NCI-H2171 (cell line): ENCODE data around the gene MTRF1.
"Not testable (repeated sequence)": the region's sequence is repeated elsewhere in the genome, so short reads cannot be mapped to it uniquely, and the experiment has no call there.

Source experiments
- DNase-seq: peaks from one replicate; lab custom pipeline; 2025; lab: John Stamatoyannopoulos, UW

Gene MTRF1

DNA sequence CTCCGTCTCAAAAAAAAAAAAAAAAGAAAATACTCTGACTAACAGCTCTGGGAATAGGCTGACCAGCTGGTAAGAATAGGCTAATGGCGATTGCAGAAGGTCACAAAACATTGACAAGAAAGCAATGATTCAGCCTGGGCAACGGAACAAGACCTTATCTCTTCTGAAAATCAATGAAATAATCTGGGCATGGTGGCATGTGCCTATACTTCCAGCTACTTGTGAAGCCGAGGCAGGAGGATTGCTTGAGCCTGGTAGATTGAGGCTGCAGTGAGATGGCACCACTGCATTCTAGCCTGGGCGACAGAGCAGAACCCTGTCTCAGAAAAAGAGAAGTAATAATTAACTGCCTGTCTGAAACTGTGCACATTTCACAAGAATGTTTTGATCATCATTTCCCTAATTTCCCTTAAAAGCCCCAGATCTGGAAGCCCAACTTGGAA is 18.8 kb upstream of the MTRF1 start:
- DNase-seq = no peak

DNA sequence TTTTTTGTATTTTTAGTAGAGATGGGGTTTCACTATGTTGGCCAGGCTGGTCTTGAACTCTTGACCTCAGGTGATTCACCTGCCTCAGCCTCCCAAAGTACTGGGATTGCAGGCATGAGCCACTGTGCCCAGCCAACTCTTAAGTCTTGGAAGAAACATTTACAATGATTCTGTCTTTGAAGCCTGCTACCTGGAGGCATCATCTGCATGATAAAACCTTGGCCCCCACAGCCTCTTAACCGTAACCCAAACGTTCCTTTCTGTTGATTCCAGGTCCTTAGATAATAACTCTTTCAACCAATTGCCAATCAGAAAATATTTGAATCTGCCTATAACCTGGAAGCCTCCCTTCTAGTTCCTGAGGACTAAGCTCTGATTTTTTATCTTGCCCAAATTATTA is 15.8 kb upstream of the MTRF1 start:
- not testable (repeated sequence) for DNase-seq

- no peak for DNase-seq
These were observed 13.4 kb upstream of the MTRF1 start for GRCh38 chr13:41276824-41277223.

DNA sequence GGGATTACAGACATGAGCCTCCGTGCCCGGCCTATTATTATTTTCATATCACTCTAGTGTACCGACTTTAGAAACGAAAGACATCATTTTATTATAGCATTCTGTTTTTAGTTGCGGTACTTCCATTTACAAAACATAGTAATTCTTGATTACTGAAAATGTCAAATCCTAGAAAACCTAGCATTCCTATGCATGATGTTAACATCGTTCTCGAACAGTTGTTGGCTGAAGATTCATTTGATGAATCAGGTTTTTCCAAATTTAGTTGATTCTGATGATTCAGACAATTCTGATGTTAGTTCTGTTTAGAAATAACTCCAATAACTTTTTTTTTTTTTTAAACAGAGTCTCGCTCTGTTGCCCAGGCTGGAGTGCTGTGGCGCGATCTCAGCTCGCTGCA is 11.5 kb upstream of the MTRF1 start:
- DNase-seq = no peak

DNA sequence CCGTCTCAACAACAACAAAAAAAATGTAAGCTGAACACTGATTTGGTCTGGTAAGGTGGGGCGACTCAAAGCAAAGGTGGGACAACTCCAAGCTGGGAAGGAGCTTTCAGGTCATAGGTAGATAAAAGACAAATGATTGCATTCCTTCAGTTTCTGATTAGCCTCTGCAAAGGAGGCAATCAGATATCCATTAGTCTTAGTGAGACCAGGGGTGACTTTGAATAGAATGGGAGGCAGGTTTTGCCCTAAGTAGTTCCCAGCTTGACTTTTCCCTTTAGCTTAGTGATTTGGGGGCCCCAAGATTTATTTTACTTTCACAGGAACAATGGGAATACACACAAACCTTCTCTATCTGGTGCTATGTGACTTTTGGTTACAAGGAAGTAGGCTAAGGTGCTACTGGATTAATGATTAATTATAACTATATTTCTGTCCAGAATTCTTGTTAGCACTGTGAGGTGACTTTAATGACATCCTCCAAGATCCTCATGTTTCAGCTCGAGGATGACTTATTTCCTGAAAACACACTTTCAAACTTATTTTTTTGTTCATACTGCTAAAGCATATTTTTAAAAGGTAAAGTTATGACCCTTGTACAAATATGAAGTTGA is 10.6 kb upstream of the MTRF1 start:
- no peak for DNase-seq

DNA sequence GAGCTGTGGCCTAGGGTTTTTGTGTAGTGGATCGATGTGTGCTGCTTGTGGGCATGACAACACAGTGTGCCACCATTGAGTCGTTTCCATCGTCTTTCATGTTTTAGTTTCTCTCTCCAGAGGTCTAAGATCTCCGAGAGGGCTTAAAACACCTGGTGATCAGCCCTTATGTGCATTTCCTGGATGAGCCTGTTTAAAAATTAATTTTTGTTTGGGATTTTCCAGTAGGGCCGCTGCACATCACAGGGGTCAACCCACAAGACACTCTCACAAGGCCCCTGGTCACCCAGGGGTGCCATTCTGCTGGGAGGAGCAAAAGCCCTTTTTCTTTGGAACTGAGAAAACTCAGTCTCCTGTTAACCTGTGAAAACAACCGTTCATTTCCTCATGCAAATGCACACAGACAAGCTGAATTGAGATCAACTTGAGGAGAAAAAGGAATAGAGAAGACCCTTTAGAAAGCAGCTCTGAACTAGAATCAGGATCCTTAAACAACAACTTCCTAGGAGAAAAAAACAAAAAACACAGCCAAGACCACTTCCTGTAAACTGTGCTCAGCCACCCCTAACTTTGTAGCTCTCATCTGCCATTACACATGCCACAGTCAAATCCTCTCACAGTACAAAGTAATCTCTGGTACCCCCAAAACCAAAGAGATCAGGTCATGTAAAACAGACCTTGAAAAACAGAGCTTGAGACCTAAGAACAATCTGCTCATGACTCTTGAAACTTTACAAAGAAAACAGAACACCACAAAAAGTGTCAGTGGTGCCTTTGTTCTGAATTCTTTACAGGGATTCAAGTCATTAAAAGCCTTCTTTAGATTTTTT is 8.3 kb upstream of the MTRF1 start:
- DNase-seq = no peak

- DNase-seq = no peak
These were observed 5.4 kb upstream of the MTRF1 start for GRCh38 chr13:41268764-41269163.

- no peak for DNase-seq
These were observed 3.7 kb upstream of the MTRF1 start for GRCh38 chr13:41267106-41267505.

DNA sequence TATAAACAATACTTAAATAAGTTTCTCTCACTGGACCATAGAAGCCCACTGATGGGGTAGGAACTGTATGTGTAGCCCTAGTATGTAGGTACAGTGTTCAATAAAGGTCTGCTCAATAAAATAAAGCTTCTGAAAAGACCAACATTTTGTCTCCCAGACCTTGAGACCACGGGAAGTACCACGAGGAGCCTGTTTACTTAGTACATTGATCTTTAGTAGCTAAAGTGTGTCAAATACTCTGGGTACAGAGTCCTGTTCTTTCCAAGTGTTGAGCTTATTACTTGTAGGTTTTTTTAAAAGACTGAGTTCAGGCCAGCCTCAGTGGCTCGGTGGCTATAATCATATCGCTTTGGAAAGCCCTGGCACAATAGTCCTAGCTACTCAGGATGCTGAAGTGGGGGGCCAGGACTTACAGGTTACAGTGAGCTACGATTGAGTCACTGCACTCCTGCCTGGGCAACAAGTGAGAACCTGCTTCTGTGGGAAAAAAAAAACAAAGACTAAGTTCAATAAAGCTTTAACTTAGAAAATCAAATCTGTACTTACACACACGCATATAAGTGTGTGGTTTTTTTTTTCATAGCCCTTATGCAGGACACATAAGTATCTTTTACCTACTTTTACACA is 3.4 kb downstream of the MTRF1 start:
- no peak for DNase-seq

GRCh38 chr13:41257535-41257934 is 5.8 kb downstream of the MTRF1 start:
- no peak for DNase-seq

- no peak for DNase-seq
These were observed 8.5 kb downstream of the MTRF1 start for GRCh38 chr13:41254902-41255301.

DNA sequence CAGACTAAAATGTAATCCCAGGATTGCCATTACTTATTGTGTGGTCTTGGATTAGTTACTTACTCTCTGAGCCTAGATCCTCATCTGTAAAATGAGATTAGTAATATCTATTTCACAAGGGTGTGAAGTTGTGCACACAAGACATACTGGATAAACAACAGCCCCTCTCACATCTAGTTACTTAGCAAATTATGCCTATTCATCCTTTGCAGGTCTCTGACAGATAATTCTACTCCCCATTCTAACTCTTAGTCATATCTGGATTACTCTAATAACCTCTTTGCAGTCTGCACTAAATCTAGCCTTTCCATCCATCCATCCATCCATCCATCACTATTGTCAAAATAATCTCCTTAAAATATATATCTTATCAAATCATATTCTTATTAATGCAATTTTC is 12.4 kb downstream of the MTRF1 start:
- DNase-seq = no peak

GRCh38 chr13:41246969-41247680 is 16.3 kb downstream of the MTRF1 start:
- no peak for DNase-seq

- no peak for DNase-seq
These were observed 18.8 kb downstream of the MTRF1 start for GRCh38 chr13:41244556-41244955.

GRCh38 chr13:41241626-41242025 is 21.8 kb downstream of the MTRF1 start:
- no peak for DNase-seq

- DNase-seq = no peak
These were observed 27.0 kb downstream of the MTRF1 start for GRCh38 chr13:41236369-41236768.

DNA sequence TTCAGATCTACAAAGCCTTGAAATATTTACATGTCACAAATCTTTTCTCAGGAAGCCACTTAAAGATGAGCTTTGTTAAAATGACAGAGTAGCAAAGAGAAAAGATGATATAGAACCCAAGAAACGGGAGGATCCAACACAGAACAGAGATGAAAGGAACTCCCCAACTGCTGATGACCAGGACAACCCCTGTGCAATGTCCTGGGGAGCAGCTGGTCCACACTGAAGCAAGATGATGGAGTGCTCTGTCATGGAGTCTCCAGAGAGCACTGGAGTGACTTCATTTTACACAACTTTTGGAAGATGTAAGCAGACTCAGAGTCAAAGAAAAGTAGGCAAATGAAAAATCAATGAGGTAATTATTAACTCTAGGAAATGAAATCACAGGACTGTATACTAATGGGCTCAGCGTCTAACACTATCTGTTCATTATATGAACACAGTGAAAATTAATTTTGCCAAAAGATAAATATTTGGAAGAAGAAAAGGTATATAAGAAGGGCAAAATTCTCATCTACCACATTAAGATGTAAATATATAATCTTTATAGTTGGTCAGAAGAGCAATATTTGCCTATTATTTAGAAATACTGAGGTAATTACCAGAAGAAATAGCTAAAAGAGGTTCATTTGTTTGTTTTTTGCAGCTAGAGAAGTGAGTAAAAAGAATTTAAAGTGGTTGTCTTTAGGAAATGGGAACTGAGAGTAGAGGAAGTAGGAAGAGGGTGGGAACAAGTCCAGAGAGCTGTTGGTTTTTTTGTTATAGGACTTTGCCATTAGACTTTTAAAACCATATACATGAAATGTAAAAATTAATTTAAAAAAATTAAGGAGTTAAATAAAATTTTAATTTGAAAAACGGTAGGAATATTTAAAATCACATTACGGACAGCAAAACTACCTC is 30.5 kb downstream of the MTRF1 start:
- DNase-seq = no peak

GRCh38 chr13:41231786-41232185 is 31.6 kb downstream of the MTRF1 start:
- DNase-seq = peak; percentile 62

DNA sequence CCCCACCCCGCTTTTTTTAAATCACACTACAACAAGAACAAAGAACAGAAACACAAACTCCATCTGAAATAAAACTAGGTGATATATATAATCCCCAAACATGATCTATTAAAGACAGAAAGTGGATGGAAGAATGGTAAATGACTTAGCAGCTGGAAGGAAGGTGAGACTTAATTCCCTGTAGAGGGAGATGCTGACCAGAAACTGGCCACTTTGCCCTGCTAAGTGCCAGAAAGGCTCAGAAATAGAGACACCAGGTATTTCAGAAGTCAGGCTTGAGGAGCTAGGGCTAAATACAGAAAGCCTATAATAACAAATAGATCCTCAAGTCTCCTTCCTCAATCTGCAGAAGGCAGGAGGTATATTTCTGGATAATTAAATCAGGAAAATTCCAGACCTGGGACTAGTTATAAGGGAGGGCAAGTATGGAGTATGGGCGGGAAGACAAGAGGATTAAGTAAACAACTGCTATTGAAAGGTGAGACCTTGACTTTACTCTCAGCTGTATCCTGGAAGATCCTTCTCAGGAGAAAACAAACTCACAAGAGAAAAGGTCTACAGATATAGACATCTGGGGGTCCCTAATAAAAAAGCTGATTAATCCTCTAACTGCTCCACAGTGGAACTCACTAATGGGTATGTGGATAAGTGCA is 32.2 kb downstream of the MTRF1 start:
- DNase-seq = no peak

- DNase-seq = no peak
These were observed 34.0 kb downstream of the MTRF1 start for GRCh38 chr13:41229356-41229755.
